Keratinocyte (primary cell): ENCODE measurements around the gene TMOD4. TPM values are rescaled to one million over a fixed set of nuclear protein-coding genes. Genes with fewer than 3 reads are reported as not detected.

Experiments
- DNase-seq: peaks from one replicate; pipeline ENCODE4 v3.0.0-alpha.2; 2011; ENCODE audit warnings: low read depth, missing footprints, low spot score
- FAIRE-seq: peaks from 2 replicates; lab custom pipeline; 2011; peaks lifted over from hg19 to GRCh38; lab: Jason Lieb, UNC
- H2AFZ ChIP-seq: 2 replicates; pipeline ENCODE4 v1.6.0; 2012; ENCODE audit warnings: low read length, control low read depth, inconsistent platforms; ENCODE audit not compliant: control insufficient read depth
- H3K27ac ChIP-seq: 2 replicates; pipeline ENCODE4 v1.5.1; 2011; ENCODE audit warnings: low read length; ENCODE audit not compliant: control insufficient read depth, insufficient read depth
- H3K27me3 ChIP-seq: 3 replicates; pipeline ENCODE4 v1.6.0; 2011; ENCODE audit warnings: low read length; ENCODE audit not compliant: control insufficient read depth, insufficient read depth; ENCODE audit errors: extremely low read depth
- H3K36me3 ChIP-seq, 2 experiments: 2 replicates in 1 of 2; 3 replicates in 1 of 2; pipeline ENCODE4 v1.5.1; 2011; ENCODE audit warnings: low read length in 2 of 2, mild to moderate bottlenecking in 1 of 2; ENCODE audit not compliant: control insufficient read depth in 2 of 2, insufficient read depth in 2 of 2; ENCODE audit errors: extremely low read depth in 1 of 2
- H3K4me1 ChIP-seq: 3 replicates; pipeline ENCODE4 v1.5.1; 2011; ENCODE audit warnings: low read length; ENCODE audit not compliant: control insufficient read depth, insufficient read depth; ENCODE audit errors: extremely low read depth
- H3K4me2 ChIP-seq: 3 replicates; pipeline ENCODE4 v1.6.0; 2011; ENCODE audit warnings: low read depth, low read length; ENCODE audit not compliant: control insufficient read depth, insufficient read depth; ENCODE audit errors: extremely low read depth
- H3K4me3 ChIP-seq, 3 experiments: fragments of 200-600 bp in 1 of 3; sonication (generic) in 1 of 3; 2 replicates in 2 of 3; 3 replicates in 1 of 3; pipeline ENCODE4 v1.5.1; 2011 to 2016; ENCODE audit warnings: low read length in 3 of 3, mild to moderate bottlenecking in 3 of 3, control low read depth in 2 of 3, inconsistent platforms in 1 of 3, low read depth in 1 of 3, mixed read lengths in 1 of 3, mixed run types in 1 of 3, moderate library complexity in 1 of 3; ENCODE audit not compliant: control insufficient read depth in 2 of 3, insufficient read depth in 2 of 3; ENCODE audit errors: extremely low read depth in 1 of 3
- H3K79me2 ChIP-seq: 2 replicates; pipeline ENCODE4 v1.6.0; 2012; ENCODE audit warnings: low read length; ENCODE audit not compliant: control insufficient read depth, insufficient read depth
- H3K9ac ChIP-seq: 3 replicates; pipeline ENCODE4 v1.6.0; 2011; ENCODE audit warnings: low read length; ENCODE audit not compliant: control insufficient read depth, insufficient read depth; ENCODE audit errors: extremely low read depth
- H3K9me1 ChIP-seq: 3 replicates; pipeline ENCODE4 v1.6.0; 2011; ENCODE audit warnings: low read length; ENCODE audit not compliant: control insufficient read depth, insufficient read depth; ENCODE audit errors: extremely low read depth
- H3K9me3 ChIP-seq: 2 replicates; pipeline ENCODE4 v1.5.1; 2012; ENCODE audit warnings: low read depth, low read length; ENCODE audit not compliant: control insufficient read depth
- H4K20me1 ChIP-seq: 3 replicates; pipeline ENCODE4 v1.6.0; 2011; ENCODE audit warnings: low read length; ENCODE audit not compliant: control insufficient read depth, insufficient read depth; ENCODE audit errors: extremely low read depth
- EZH2 ChIP-seq: IDR thresholded peaks from one replicate; pipeline ENCODE4 v1.6.1; 2012; ENCODE audit warnings: inconsistent platforms, mild to moderate bottlenecking, low read length, moderate library complexity
- dilution Hi-C: fragments of 300-500 bp; cut with MboI; formaldehyde crosslinking; loops from one replicate; pipeline ENCODE4 v1.7.0; 2020; ENCODE audit warnings: low sequenced_read_pairs; ENCODE audit not compliant: extremely low pct_ligation_motif_present
- polyA plus RNA-seq, 5 experiments: library from polyadenylated mRNA; depleted of rRNA in 3 of 5; stranded (reverse) in 3 of 5; stranded (forward) in 1 of 5; unstranded in 1 of 5; fragments of >200 nt; gene quantifications; 1 replicate in 1 of 5; 2 replicates in 3 of 5; 3 replicates in 1 of 5; pipeline versions ENCODE4 v1.2.1 to v1.2.3, GENCODE V29; 2011 to 2012; ENCODE audit warnings: missing spikeins in 2 of 5, low read depth in 1 of 5, low replicate concordance in 1 of 5
- TF ChIP-seq, protein P1 (sequence below), 3 experiments: IDR thresholded peaks in 1 of 3; conservative IDR thresholded peaks in 1 of 3; optimal IDR thresholded peaks in 1 of 3; 2 replicates in 2 of 3; 3 replicates in 1 of 3; pipeline versions ENCODE3 to v1.5.1; 2011; ENCODE audit warnings: low read length in 3 of 3, mild to moderate bottlenecking in 3 of 3, moderate library complexity in 2 of 3, control low read depth in 1 of 3, inconsistent platforms in 1 of 3; ENCODE audit not compliant: insufficient read depth in 2 of 3; ENCODE audit errors: extremely low read depth in 1 of 3

The TMOD4 gene
- polyA plus RNA-seq, 1 donor (not counting 4 experiments of a cell fraction or from before 2014, with no cell fraction given), result 0.34 TPM

DNA sequence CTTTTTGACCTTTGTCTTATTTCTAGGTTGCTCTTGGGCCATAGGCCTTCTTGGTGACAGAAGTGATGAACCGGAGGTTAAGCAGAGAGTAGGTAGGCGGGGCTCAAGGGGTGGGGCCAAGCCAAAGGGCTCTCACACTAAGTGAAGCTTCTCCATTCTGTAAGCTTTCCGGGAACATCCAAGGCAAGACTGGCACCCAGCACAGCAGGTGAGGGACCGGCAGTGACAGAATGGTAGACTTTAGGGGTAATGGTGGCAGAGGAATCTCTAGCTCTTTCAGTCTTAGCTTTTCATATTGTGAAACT, 19.3 kb downstream of the TMOD4 start, which contains the start of gene TNFAIP8L2:
Gene TNFAIP8L2, plus strand, starts transcription at position 135 of the 305 bp plus-strand sequence. CDS start 2,049 bp downstream, outside the sequence.
- Histone ChIP-seq H3K36me3 (peaks cover 10 to 19% of the 10 kb centered on the region in 2 experiments), H2AFZ (no peak within 1 kb of the TSS), H3K79me2 (no peaks in the 10 kb centered on the region), H3K4me3 (no peak within 1 kb of the TSS), H3K27me3 (no peaks in the 10 kb centered on the region), H3K9me3 (no peaks in the 10 kb centered on the region), H3K27ac (no peak within 1 kb of the TSS), H3K4me2 (no peak within 1 kb of the TSS), H3K9me1 (no peaks in the 10 kb centered on the region), H4K20me1 (no peaks in the 10 kb centered on the region), H3K9ac (no peak within 1 kb of the TSS), H3K4me1 (peaks cover 3% of the 10 kb centered on the region)
- no peak for FAIRE-seq
- DNase-seq, result no peak
- dilution Hi-C loops, result no loop called here
- TF ChIP-seq, protein P1, sequence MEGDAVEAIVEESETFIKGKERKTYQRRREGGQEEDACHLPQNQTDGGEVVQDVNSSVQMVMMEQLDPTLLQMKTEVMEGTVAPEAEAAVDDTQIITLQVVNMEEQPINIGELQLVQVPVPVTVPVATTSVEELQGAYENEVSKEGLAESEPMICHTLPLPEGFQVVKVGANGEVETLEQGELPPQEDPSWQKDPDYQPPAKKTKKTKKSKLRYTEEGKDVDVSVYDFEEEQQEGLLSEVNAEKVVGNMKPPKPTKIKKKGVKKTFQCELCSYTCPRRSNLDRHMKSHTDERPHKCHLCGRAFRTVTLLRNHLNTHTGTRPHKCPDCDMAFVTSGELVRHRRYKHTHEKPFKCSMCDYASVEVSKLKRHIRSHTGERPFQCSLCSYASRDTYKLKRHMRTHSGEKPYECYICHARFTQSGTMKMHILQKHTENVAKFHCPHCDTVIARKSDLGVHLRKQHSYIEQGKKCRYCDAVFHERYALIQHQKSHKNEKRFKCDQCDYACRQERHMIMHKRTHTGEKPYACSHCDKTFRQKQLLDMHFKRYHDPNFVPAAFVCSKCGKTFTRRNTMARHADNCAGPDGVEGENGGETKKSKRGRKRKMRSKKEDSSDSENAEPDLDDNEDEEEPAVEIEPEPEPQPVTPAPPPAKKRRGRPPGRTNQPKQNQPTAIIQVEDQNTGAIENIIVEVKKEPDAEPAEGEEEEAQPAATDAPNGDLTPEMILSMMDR (optimal IDR thresholded peaks at IDR 0.05 in 1 of 3, IDR thresholded peaks at IDR 0.05 in 1 of 3, conservative IDR thresholded peaks at IDR 0.05 in 1 of 3; ENCODE audit: extremely low read depth in 1 of 3, insufficient read depth in 2 of 3, low read length in 3 of 3), result no peak
- no peak for TF ChIP-seq EZH2

DNA sequence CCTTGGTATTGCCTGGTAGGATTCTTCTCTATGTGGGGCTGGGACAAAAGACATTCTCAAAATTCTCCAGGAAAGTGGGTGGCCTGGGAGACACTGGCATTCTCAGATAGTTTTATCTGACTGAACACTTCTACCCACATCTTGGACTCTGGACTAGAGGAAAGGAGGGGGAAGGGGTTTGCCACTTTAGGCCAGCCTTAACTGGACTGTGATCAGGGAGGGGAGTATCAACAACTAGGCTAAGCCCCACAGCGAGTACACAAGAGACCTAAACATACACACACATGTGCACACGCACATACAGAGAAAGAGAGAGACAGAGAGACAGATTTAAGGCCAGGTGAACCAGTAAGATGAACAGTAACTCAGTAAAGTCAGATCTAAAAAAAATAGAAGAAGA, 28.1 kb downstream of the TMOD4 start:
- FAIRE-seq (no peak), DNase-seq (no peak)
- H3K79me2 ChIP-seq, result no peaks in the 10 kb centered on the region
- H3K27me3 ChIP-seq, result peaks cover 15% of the 10 kb centered on the region
- H3K9me3 ChIP-seq, result no peaks in the 10 kb centered on the region
- H3K9ac ChIP-seq, result peak overlapping the region; percentile 78
- no peaks in the 10 kb centered on the region for H3K36me3 ChIP-seq
- dilution Hi-C loops, result no loop called here
- no peak overlapping the region for H3K27ac ChIP-seq
- no peak for TF ChIP-seq EZH2
- TF ChIP-seq, protein P1 (optimal IDR thresholded peaks at IDR 0.05 in 1 of 3, IDR thresholded peaks at IDR 0.05 in 1 of 3, conservative IDR thresholded peaks at IDR 0.05 in 1 of 3; ENCODE audit: extremely low read depth in 1 of 3, insufficient read depth in 2 of 3, low read length in 3 of 3), result no peak
- no peak overlapping the region for H2AFZ ChIP-seq
- no peaks in the 10 kb centered on the region for H3K9me1 ChIP-seq
- H3K4me1 ChIP-seq, result peaks cover 15% of the 10 kb centered on the region
- H3K4me3 ChIP-seq, result no peak overlapping the region
- no peak overlapping the region for H3K4me2 ChIP-seq
- no peaks in the 10 kb centered on the region for H4K20me1 ChIP-seq
